B cell (primary cell): ENCODE results near the gene CCL24.

Experiments used
- EZH2 ChIP-seq: IDR thresholded peaks from 2 replicates; pipeline ENCODE4 v1.6.1; 2012; ENCODE audit warnings: borderline replicate concordance, low read depth, mild to moderate bottlenecking, moderate library complexity, low read length; ENCODE audit not compliant: insufficient read depth, poor library complexity, severe bottlenecking
- TF ChIP-seq, protein P1 (sequence below): fragments of 200-600 bp; IDR thresholded peaks from one replicate; pipeline ENCODE4 v1.8.0; 2022; ENCODE audit warnings: antibody characterized with exemption, mild to moderate bottlenecking

GRCh38 chr7:75804705-75805104 is 8.9 kb downstream of the CCL24 start:
- TF ChIP-seq, protein P1, sequence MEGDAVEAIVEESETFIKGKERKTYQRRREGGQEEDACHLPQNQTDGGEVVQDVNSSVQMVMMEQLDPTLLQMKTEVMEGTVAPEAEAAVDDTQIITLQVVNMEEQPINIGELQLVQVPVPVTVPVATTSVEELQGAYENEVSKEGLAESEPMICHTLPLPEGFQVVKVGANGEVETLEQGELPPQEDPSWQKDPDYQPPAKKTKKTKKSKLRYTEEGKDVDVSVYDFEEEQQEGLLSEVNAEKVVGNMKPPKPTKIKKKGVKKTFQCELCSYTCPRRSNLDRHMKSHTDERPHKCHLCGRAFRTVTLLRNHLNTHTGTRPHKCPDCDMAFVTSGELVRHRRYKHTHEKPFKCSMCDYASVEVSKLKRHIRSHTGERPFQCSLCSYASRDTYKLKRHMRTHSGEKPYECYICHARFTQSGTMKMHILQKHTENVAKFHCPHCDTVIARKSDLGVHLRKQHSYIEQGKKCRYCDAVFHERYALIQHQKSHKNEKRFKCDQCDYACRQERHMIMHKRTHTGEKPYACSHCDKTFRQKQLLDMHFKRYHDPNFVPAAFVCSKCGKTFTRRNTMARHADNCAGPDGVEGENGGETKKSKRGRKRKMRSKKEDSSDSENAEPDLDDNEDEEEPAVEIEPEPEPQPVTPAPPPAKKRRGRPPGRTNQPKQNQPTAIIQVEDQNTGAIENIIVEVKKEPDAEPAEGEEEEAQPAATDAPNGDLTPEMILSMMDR, result no peak
- TF ChIP-seq EZH2, result no peak
